Activated T-cell treated with anti-CD3 and anti-CD28 coated beads, Interleukin-2, amount 50 U/mL, for 24 hours (primary cell): ENCODE measurements around the gene WHAMM.

Experiments used
- DNase-seq: peaks from one replicate; pipeline ENCODE4 v3.0.0-alpha.2; 2020
- H3K27ac Mint-ChIP-seq: 2 replicates; pipeline ENCODE4 v1.8.0; 2020; ENCODE audit warnings: mild to moderate bottlenecking, mixed read lengths
- H3K27me3 Mint-ChIP-seq: 2 replicates; pipeline ENCODE4 v1.8.0; 2020; ENCODE audit warnings: mixed read lengths
- H3K36me3 Mint-ChIP-seq: 2 replicates; pipeline ENCODE4 v1.8.0; 2020; ENCODE audit warnings: low read depth, mixed read lengths
- H3K4me1 Mint-ChIP-seq: 2 replicates; pipeline ENCODE4 v1.8.0; 2020; ENCODE audit warnings: low read depth, mixed read lengths
- H3K4me3 Mint-ChIP-seq: 2 replicates; pipeline ENCODE4 v1.8.0; 2020; ENCODE audit warnings: mild to moderate bottlenecking, moderate library complexity, mixed read lengths
- H3K9me3 Mint-ChIP-seq: 2 replicates; pipeline ENCODE4 v1.8.0; 2020; ENCODE audit warnings: mixed read lengths

The WHAMM gene

GRCh38 chr15:82840166-82840565 lies 30.7 kb downstream of the WHAMM start:
- Mint-ChIP-seq H3K36me3 (peaks cover 35% of the 10 kb centered on the region), H3K9me3 (peaks cover 7% of the 10 kb centered on the region), H3K27me3 (no peaks in the 10 kb centered on the region), H3K4me3 (no peak overlapping the region), H3K27ac (no peak overlapping the region), H3K4me1 (peaks cover 8% of the 10 kb centered on the region)
- DNase-seq = no peak

GRCh38 chr15:82843566-82843965 lies 34.1 kb downstream of the WHAMM start:
- Mint-ChIP-seq H3K27ac (no peak overlapping the region), H3K4me3 (no peak overlapping the region), H3K4me1 (peaks cover 9% of the 10 kb centered on the region), H3K36me3 (peaks cover under 1% of the 10 kb centered on the region), H3K9me3 (no peaks in the 10 kb centered on the region), H3K27me3 (no peaks in the 10 kb centered on the region)
- DNase-seq = no peak

- H3K27ac Mint-ChIP-seq = no peak overlapping the region
- no peak for DNase-seq
- no peak overlapping the region for H3K4me3 Mint-ChIP-seq
- H3K9me3 Mint-ChIP-seq = no peaks in the 10 kb centered on the region
- peaks cover 12% of the 10 kb centered on the region for H3K4me1 Mint-ChIP-seq
- H3K27me3 Mint-ChIP-seq = no peaks in the 10 kb centered on the region
- no peaks in the 10 kb centered on the region for H3K36me3 Mint-ChIP-seq
Measured at GRCh38 chr15:82845686-82846085, 36.3 kb downstream of the WHAMM start.

GRCh38 chr15:82846621-82847020 lies 37.2 kb downstream of the WHAMM start:
- Mint-ChIP-seq H3K9me3 (no peaks in the 10 kb centered on the region), H3K4me3 (no peak overlapping the region), H3K27ac (no peak overlapping the region), H3K4me1 (peaks cover 12% of the 10 kb centered on the region), H3K27me3 (no peaks in the 10 kb centered on the region), H3K36me3 (no peaks in the 10 kb centered on the region)
- no peak for DNase-seq

GRCh38 chr15:82847703-82848102 lies 38.3 kb downstream of the WHAMM start:
- Mint-ChIP-seq H3K9me3 (no peaks in the 10 kb centered on the region), H3K4me1 (peaks cover 12% of the 10 kb centered on the region), H3K27ac (no peak overlapping the region), H3K36me3 (no peaks in the 10 kb centered on the region), H3K4me3 (no peak overlapping the region), H3K27me3 (no peaks in the 10 kb centered on the region)
- no peak for DNase-seq

GRCh38 chr15:82848241-82848993 lies 39.0 kb downstream of the WHAMM start:
- DNase-seq = no peak
- Mint-ChIP-seq H3K27ac (no peak overlapping the region), H3K4me3 (no peak overlapping the region), H3K36me3 (no peaks in the 10 kb centered on the region), H3K9me3 (no peaks in the 10 kb centered on the region), H3K27me3 (no peaks in the 10 kb centered on the region), H3K4me1 (peaks cover 17% of the 10 kb centered on the region)

- no peak overlapping the region for H3K27ac Mint-ChIP-seq
- H3K9me3 Mint-ChIP-seq = no peaks in the 10 kb centered on the region
- peak; percentile 43 for DNase-seq
- H3K4me1 Mint-ChIP-seq = peaks cover 15% of the 10 kb centered on the region
- no peaks in the 10 kb centered on the region for H3K27me3 Mint-ChIP-seq
- H3K36me3 Mint-ChIP-seq = no peaks in the 10 kb centered on the region
- H3K4me3 Mint-ChIP-seq = no peak overlapping the region
Measured at GRCh38 chr15:82849556-82850512, 40.4 kb downstream of the WHAMM start.

GRCh38 chr15:82850731-82851130 lies 41.3 kb downstream of the WHAMM start:
- H3K36me3 Mint-ChIP-seq = no peaks in the 10 kb centered on the region
- H3K27me3 Mint-ChIP-seq = no peaks in the 10 kb centered on the region

GRCh38 chr15:82851306-82851850 lies 42.0 kb downstream of the WHAMM start:
- H3K27ac Mint-ChIP-seq = no peak overlapping the region
- no peak overlapping the region for H3K4me3 Mint-ChIP-seq
- H3K4me1 Mint-ChIP-seq = peaks cover 16% of the 10 kb centered on the region
- no peaks in the 10 kb centered on the region for H3K9me3 Mint-ChIP-seq
- no peaks in the 10 kb centered on the region for H3K36me3 Mint-ChIP-seq
- H3K27me3 Mint-ChIP-seq = no peaks in the 10 kb centered on the region
- no peak for DNase-seq

More at GRCh38 chr15:82850731-82851130, 41.3 kb downstream of the WHAMM start:
- Mint-ChIP-seq H3K9me3 (no peaks in the 10 kb centered on the region), H3K27ac (no peak overlapping the region), H3K4me3 (no peak overlapping the region), H3K4me1 (peaks cover 12% of the 10 kb centered on the region)
- no peak for DNase-seq

- H3K27me3 Mint-ChIP-seq = no peaks in the 10 kb centered on the region
- DNase-seq = peak; percentile 5
- no peak overlapping the region for H3K27ac Mint-ChIP-seq
- no peaks in the 10 kb centered on the region for H3K36me3 Mint-ChIP-seq
- no peak overlapping the region for H3K4me3 Mint-ChIP-seq
- peaks cover 16% of the 10 kb centered on the region for H3K4me1 Mint-ChIP-seq
- H3K9me3 Mint-ChIP-seq = no peaks in the 10 kb centered on the region
Measured at GRCh38 chr15:82851981-82852511, 42.6 kb downstream of the WHAMM start.

- no peaks in the 10 kb centered on the region for H3K9me3 Mint-ChIP-seq
- peaks cover 16% of the 10 kb centered on the region for H3K4me1 Mint-ChIP-seq
- H3K36me3 Mint-ChIP-seq = no peaks in the 10 kb centered on the region
- H3K27ac Mint-ChIP-seq = no peak overlapping the region
- no peak overlapping the region for H3K4me3 Mint-ChIP-seq
- no peaks in the 10 kb centered on the region for H3K27me3 Mint-ChIP-seq
- DNase-seq = peak; percentile 29
Measured at GRCh38 chr15:82852941-82853561, 43.6 kb downstream of the WHAMM start.

GRCh38 chr15:82854554-82854953 lies 45.1 kb downstream of the WHAMM start:
- Mint-ChIP-seq H3K9me3 (no peaks in the 10 kb centered on the region), H3K36me3 (no peaks in the 10 kb centered on the region), H3K27me3 (no peaks in the 10 kb centered on the region), H3K4me1 (peaks cover 15% of the 10 kb centered on the region), H3K4me3 (no peak overlapping the region), H3K27ac (no peak overlapping the region)
- DNase-seq = no peak

- H3K27me3 Mint-ChIP-seq = no peaks in the 10 kb centered on the region
- H3K27ac Mint-ChIP-seq = no peak overlapping the region
- H3K4me1 Mint-ChIP-seq = peaks cover 14% of the 10 kb centered on the region
- no peaks in the 10 kb centered on the region for H3K36me3 Mint-ChIP-seq
- no peak overlapping the region for H3K4me3 Mint-ChIP-seq
- no peak for DNase-seq
- no peaks in the 10 kb centered on the region for H3K9me3 Mint-ChIP-seq
Measured at GRCh38 chr15:82855286-82856100, 46.1 kb downstream of the WHAMM start.
